ENCODE results near the gene IQSEC3.
"Not testable (repeated sequence)": the region's sequence is repeated elsewhere in the genome, so short reads cannot be mapped to it uniquely, and the experiment has no call there.

DNA sequence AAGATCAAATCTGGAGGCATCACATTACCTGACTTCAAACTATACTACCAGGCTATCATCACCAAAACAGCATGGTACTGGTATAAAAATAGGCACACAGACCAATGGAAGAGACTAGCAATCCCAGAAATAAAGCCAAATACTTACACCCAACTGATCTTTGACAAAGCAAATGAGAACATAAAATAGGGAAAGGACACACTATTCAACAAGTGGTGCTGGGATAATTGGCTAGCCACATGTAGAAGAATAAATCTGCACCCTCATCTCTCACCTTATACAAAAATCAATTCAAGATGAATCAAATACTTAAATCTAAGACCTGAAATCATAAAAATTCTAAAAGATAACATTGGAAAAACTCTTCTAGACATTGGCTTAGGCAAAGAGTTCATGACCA lies 4.7 kb upstream of the IQSEC3 start:
- TF ChIP-seq, protein P1, sequence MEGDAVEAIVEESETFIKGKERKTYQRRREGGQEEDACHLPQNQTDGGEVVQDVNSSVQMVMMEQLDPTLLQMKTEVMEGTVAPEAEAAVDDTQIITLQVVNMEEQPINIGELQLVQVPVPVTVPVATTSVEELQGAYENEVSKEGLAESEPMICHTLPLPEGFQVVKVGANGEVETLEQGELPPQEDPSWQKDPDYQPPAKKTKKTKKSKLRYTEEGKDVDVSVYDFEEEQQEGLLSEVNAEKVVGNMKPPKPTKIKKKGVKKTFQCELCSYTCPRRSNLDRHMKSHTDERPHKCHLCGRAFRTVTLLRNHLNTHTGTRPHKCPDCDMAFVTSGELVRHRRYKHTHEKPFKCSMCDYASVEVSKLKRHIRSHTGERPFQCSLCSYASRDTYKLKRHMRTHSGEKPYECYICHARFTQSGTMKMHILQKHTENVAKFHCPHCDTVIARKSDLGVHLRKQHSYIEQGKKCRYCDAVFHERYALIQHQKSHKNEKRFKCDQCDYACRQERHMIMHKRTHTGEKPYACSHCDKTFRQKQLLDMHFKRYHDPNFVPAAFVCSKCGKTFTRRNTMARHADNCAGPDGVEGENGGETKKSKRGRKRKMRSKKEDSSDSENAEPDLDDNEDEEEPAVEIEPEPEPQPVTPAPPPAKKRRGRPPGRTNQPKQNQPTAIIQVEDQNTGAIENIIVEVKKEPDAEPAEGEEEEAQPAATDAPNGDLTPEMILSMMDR (conservative IDR thresholded peaks at IDR 0.05) = not testable (repeated sequence)
- TF ChIP-seq ZFX (IDR thresholded peaks at IDR 0.05) = not testable (repeated sequence)
